Esophagus muscularis mucosa (tissue), 4 donors: ENCODE data around the gene B4GALT5.

Experiments used
- EP300 ChIP-seq: sonication (generic); formaldehyde crosslinking; IDR thresholded peaks from one replicate; pipeline ENCODE4 v1.6.1; 2017; ENCODE audit warnings: antibody characterized with exemption
- POLR2A ChIP-seq: fragments of 450-650 bp; IDR thresholded peaks from one replicate; pipeline ENCODE4 v1.6.1; 2017; ENCODE audit warnings: antibody characterized with exemption, moderate library complexity, mild to moderate bottlenecking, low read depth
- POLR2AphosphoS5 ChIP-seq, 2 donors: sonication (generic); formaldehyde crosslinking; IDR thresholded peaks; one replicate each; pipeline ENCODE4 v1.6.1; 2017; ENCODE audit warnings: antibody characterized with exemption in 2 of 2
- TF ChIP-seq, protein P1 (sequence below), 3 experiments: fragments of 200-600 bp in 2 of 3; fragments of 450-650 bp in 1 of 3; sonication (generic) in 2 of 3; IDR thresholded peaks; one replicate each; pipeline ENCODE4 v1.5.1; 2017 to 2019; ENCODE audit warnings: antibody characterized with exemption in 3 of 3, mild to moderate bottlenecking in 2 of 3, moderate library complexity in 1 of 3

DNA sequence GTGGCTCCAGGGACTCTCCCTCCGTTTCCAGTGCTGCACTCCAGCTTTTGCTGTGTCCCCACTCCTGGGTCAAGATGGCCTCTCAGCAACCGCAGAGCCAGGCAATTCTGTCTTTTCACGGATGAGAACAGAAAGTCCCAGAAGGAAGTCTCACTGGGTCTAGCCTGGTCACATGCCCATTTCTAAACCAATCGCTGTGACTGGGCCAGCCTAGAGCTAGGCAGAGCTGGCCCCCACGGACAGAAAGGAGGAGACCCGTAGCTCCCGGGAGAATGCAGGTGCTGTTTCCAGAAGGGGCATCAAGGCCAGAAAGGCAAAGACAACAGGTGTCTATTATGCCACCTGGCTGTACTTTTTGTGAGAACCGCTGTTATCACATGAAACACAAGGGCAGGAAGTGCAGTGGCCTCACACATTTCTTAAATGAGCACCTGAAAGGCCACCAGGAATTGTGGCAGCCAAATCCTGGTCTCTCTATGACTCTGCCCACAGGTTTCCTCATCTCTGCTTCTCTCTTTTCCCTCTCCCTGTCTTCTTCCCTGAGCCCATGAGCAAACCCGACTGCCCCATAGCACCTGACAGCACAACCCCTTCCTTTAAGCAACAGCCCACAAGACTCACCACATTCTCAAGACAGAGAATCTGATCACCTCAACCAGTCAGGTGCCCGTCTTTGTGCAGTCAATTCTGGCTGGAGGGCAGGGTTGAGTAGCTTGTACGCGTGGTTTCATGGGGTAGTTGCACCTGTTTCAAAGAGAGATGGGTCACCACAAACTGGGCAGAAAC, 37.1 kb upstream of the B4GALT5 start:
- TF ChIP-seq, protein P1, sequence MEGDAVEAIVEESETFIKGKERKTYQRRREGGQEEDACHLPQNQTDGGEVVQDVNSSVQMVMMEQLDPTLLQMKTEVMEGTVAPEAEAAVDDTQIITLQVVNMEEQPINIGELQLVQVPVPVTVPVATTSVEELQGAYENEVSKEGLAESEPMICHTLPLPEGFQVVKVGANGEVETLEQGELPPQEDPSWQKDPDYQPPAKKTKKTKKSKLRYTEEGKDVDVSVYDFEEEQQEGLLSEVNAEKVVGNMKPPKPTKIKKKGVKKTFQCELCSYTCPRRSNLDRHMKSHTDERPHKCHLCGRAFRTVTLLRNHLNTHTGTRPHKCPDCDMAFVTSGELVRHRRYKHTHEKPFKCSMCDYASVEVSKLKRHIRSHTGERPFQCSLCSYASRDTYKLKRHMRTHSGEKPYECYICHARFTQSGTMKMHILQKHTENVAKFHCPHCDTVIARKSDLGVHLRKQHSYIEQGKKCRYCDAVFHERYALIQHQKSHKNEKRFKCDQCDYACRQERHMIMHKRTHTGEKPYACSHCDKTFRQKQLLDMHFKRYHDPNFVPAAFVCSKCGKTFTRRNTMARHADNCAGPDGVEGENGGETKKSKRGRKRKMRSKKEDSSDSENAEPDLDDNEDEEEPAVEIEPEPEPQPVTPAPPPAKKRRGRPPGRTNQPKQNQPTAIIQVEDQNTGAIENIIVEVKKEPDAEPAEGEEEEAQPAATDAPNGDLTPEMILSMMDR (IDR thresholded peaks at IDR 0.05), result no peak
- TF ChIP-seq POLR2A, result no peak
- no peak for TF ChIP-seq EP300
- no peak for TF ChIP-seq POLR2AphosphoS5 (IDR thresholded peaks at IDR 0.05)
